Neuron (in vitro differentiated cells): ENCODE data around the gene CITED4.

Source experiments
- H2AFZ ChIP-seq: one replicate; pipeline ENCODE4 v1.6.1; 2013; ENCODE audit warnings: low read depth, mild to moderate bottlenecking, inconsistent platforms, low read length, moderate library complexity
- H3K27me3 ChIP-seq: one replicate; pipeline ENCODE4 v1.6.1; 2013; ENCODE audit warnings: low read length; ENCODE audit not compliant: insufficient read depth
- H3K36me3 ChIP-seq: one replicate; pipeline ENCODE4 v1.6.1; 2013; ENCODE audit warnings: low read length; ENCODE audit not compliant: insufficient read depth
- H3K4me1 ChIP-seq: one replicate; pipeline ENCODE4 v1.6.1; 2013; ENCODE audit warnings: low read length; ENCODE audit not compliant: insufficient read depth
- H3K4me3 ChIP-seq: 2 replicates; pipeline ENCODE4 v1.5.1; 2013; ENCODE audit warnings: mild to moderate bottlenecking, low read length, moderate library complexity
- H3K9me3 ChIP-seq: one replicate; pipeline ENCODE4 v1.6.1; 2013; ENCODE audit warnings: low read length

The CITED4 gene

DNA sequence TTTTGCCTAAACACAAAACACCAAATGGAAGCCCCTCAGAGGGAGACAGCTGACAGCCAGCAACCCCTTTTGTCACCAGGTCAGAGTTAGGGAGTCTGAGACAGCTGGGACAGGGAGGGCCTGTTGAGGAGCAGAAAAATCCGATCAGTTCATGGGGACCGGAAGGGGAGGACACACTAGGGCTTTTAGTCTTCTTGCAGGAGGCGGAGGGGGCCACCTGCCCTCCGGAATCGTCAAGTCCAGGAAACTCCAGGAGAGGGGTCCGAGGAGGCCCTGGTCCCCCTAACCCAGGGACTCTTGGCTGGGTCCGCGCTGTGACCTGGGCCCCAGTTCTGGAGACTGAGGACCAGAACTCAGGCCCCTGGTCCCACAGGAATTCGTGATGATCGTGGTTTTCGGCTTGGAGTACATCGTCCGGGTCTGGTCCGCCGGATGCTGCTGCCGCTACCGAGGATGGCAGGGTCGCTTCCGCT, 44.3 kb downstream of the CITED4 start:
- Histone ChIP-seq H3K4me3 (peak overlapping the region; percentile 29), H3K36me3 (no peaks in the 10 kb centered on the region), H3K4me1 (peaks cover 17% of the 10 kb centered on the region), H3K9me3 (no peaks in the 10 kb centered on the region), H2AFZ (peak overlapping the region; percentile 3), H3K27me3 (peaks cover 11% of the 10 kb centered on the region)

DNA sequence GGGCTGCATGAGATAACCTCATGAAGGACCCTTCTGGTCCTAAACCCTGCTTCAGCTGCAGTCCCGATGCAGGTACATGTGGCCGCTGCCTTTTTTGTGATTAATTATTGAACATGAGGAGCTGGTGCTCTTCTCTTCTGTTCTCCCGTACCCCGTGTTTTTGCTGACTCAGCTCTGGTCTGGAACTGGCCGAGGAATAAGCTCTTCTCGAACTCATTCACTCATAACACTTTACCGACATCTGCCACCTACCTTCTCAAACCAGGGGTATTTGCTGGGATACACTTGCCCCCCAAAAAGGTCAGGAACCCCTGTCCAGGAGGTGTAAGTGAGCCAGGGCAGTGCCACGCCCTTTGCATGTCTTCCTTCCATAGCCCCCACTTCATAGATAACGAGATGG, 46.7 kb downstream of the CITED4 start:
- Histone ChIP-seq H3K27me3 (peaks cover 16% of the 10 kb centered on the region), H2AFZ (no peak overlapping the region), H3K4me1 (peaks cover 2% of the 10 kb centered on the region), H3K9me3 (no peaks in the 10 kb centered on the region), H3K4me3 (no peak overlapping the region), H3K36me3 (no peaks in the 10 kb centered on the region)
